ENCODE data around the gene TTLL6. TPM values are rescaled to one million over a fixed set of nuclear protein-coding genes. Genes with fewer than 3 reads are reported as not detected.
"Not testable (repeated sequence)": the region's sequence is repeated elsewhere in the genome, so short reads cannot be mapped to it uniquely, and the experiment has no call there.

Gene TTLL6
- total RNA-seq, 2 donors from 2014 or later: not detected

- Mint-ChIP-seq H3K27ac (peak overlapping the region; percentile 66), H3K4me1 (peaks cover 7% of the 10 kb centered on the region), H3K36me3 (ENCODE audit: low read depth) (no peaks in the 10 kb centered on the region), H3K27me3 (peaks cover 70% of the 10 kb centered on the region), H3K4me3 (peak overlapping the region; percentile 55)
- ATAC-seq: no peak
- DNase-seq: no peak
- H3K9me3 ChIP-seq (ENCODE audit: control insufficient read depth, low read length, poor library complexity, severe bottlenecking): no peaks in the 10 kb centered on the region
These were observed 99.4 kb downstream of the TTLL6 start for GRCh38 chr17:48717367-48718226.

- not testable (repeated sequence) for H3K4me3 Mint-ChIP-seq; H3K27ac Mint-ChIP-seq; ATAC-seq; H3K36me3 Mint-ChIP-seq (ENCODE audit: low read depth); H3K4me1 Mint-ChIP-seq; DNase-seq; H3K9me3 ChIP-seq (ENCODE audit: control insufficient read depth, low read length, poor library complexity, severe bottlenecking)
- H3K27me3 Mint-ChIP-seq: peaks cover 66% of the 10 kb centered on the region
These were observed 100.5 kb downstream of the TTLL6 start for GRCh38 chr17:48716549-48716948.

GRCh38 chr17:48715496-48716399 lies 101.3 kb downstream of the TTLL6 start:
- ATAC-seq (no peak), DNase-seq (no peak)
- Mint-ChIP-seq H3K27me3 (peaks cover 66% of the 10 kb centered on the region), H3K27ac (no peak overlapping the region), H3K36me3 (ENCODE audit: low read depth) (no peaks in the 10 kb centered on the region), H3K4me3 (no peak overlapping the region), H3K4me1 (peaks cover 4% of the 10 kb centered on the region)
- no peaks in the 10 kb centered on the region for H3K9me3 ChIP-seq (ENCODE audit: control insufficient read depth, low read length, poor library complexity, severe bottlenecking)

Other genes with a start within 250 kb of the TTLL6 start
- gene HOXB4, start 238.9 kb downstream of the TTLL6 start, total RNA-seq: 1 to 10 TPM in 1 of 2 donors, under 1 TPM in 1; 0.91 to 1.8 TPM
- gene HOXB3, start 227.0 kb downstream of the TTLL6 start, total RNA-seq: 1 to 10 TPM; 1.7 to 4.6 TPM
- not detected for gene HOXB5, start 223.4 kb downstream of the TTLL6 start, total RNA-seq
- gene HOXB6, start 212.2 kb downstream of the TTLL6 start, total RNA-seq: not detected
- gene HOXB7, start 206.2 kb downstream of the TTLL6 start, total RNA-seq: under 1 TPM in 1 of 2 donors, not detected in 1; 0.82 TPM
- not detected for gene HOXB8, start 201.9 kb downstream of the TTLL6 start, total RNA-seq
- under 1 TPM in 1 of 2 donors, not detected in 1; 0.16 TPM for gene HOXB9, start 190.9 kb downstream of the TTLL6 start, total RNA-seq
- gene PRAC1, start 94.7 kb downstream of the TTLL6 start, total RNA-seq: not detected
- not detected for gene PRAC2, start 94.0 kb downstream of the TTLL6 start, total RNA-seq
- gene HOXB13, start 88.5 kb downstream of the TTLL6 start, total RNA-seq: not detected
- gene CALCOCO2, start 13.8 kb upstream of the TTLL6 start, total RNA-seq: 100 to 1,000 TPM; 152 to 154 TPM
- 10 to 100 TPM; 17.3 to 25.7 TPM for gene ATP5MC1, start 75.6 kb upstream of the TTLL6 start, total RNA-seq
- gene UBE2Z, start 91.2 kb upstream of the TTLL6 start, total RNA-seq: 10 to 100 TPM; 78.9 to 84.5 TPM
- gene SNF8, start 127.6 kb upstream of the TTLL6 start, total RNA-seq: 10 to 100 TPM; 53.8 to 70.6 TPM
- gene GIP, start 151.4 kb upstream of the TTLL6 start, total RNA-seq: not detected
- gene IGF2BP1, start 180.2 kb upstream of the TTLL6 start, total RNA-seq: not detected